Thoracic aorta (tissue), 2 donors: Measurements from ENCODE around the gene USP34. TPM values are rescaled to one million over a fixed set of nuclear protein-coding genes. Genes with fewer than 3 reads are reported as not detected.
"Not testable (repeated sequence)": the region's sequence is repeated elsewhere in the genome, so short reads cannot be mapped to it uniquely, and the experiment has no call there.

Source experiments
- ATAC-seq: fragments of 150-250 bp; one replicate; pipeline ENCODE4 v1.8.0; 2017; ENCODE audit warnings: low read depth; ENCODE audit not compliant: insufficient number of reproducible peaks, low FRiP score
- DNase-seq: peaks from one replicate; pipeline ENCODE4 v3.0.0-alpha.2; 2020; ENCODE audit warnings: low spot score
- H3K27ac ChIP-seq, 2 donors: fragments of 200-600 bp; sonication (generic); 1 replicate in 1 of 2; 2 replicates in 1 of 2; pipeline ENCODE4 v1.5.1; 2016; ENCODE audit warnings: mild to moderate bottlenecking in 2 of 2, moderate library complexity in 2 of 2
- H3K27me3 ChIP-seq: fragments of 200-600 bp; sonication (generic); replicated peaks from 2 replicates; pipeline ENCODE4 v1.6.0; 2016; ENCODE audit warnings: mild to moderate bottlenecking; ENCODE audit not compliant: insufficient read depth
- H3K36me3 ChIP-seq: fragments of 200-600 bp; sonication (generic); one replicate; pipeline ENCODE4 v1.5.1; 2016
- H3K4me1 ChIP-seq, 2 donors: fragments of 200-600 bp; sonication (generic); 1 replicate in 1 of 2; 2 replicates in 1 of 2; pipeline versions ENCODE4 v1.5.1 to v1.6.0; 2016; ENCODE audit warnings: low read depth in 2 of 2, mild to moderate bottlenecking in 1 of 2; ENCODE audit not compliant: control insufficient read depth in 1 of 2
- H3K4me3 ChIP-seq: fragments of 200-600 bp; sonication (generic); 2 replicates; pipeline ENCODE4 v1.5.1; 2016; ENCODE audit warnings: mild to moderate bottlenecking
- H3K9me3 ChIP-seq: fragments of 200-600 bp; sonication (generic); 2 replicates; pipeline ENCODE4 v1.5.1; 2016
- CTCF ChIP-seq: fragments of 200-600 bp; sonication (generic); IDR thresholded peaks from one replicate; pipeline ENCODE4 v1.5.1; 2019; ENCODE audit warnings: antibody characterized with exemption
- total RNA-seq, 2 donors: library from RNA; depleted of rRNA; stranded (reverse); fragments of >200 nt; gene quantifications; one replicate each; pipeline versions ENCODE4 v1.1.0 to v1.2.3, GENCODE V29; 2016

USP34 gene
- total RNA-seq, 2 donors from 2014 or later = 88.0 to 191 TPM

- Histone ChIP-seq H3K4me1 (no peaks in the 10 kb centered on the region), H3K9me3 (no peaks in the 10 kb centered on the region), H3K36me3 (peaks cover 23% of the 10 kb centered on the region), H3K4me3 (no peak within 1 kb of the TSS), H3K27me3 (no peaks in the 10 kb centered on the region), H3K27ac (no peak within 1 kb of the TSS)
- ATAC-seq (no peak), DNase-seq (no peak)
- TF ChIP-seq CTCF = no peak
Measured at GRCh38 chr2:61161888-61162287, 309.0 kb downstream of the USP34 start, which contains the start of gene C2orf74. Gene C2orf74, plus strand, starts transcription at chr2:61162188. Its CDS starts 327 bp downstream, at chr2:61162515.

GRCh38 chr2:61158356-61158955 is 312.4 kb downstream of the USP34 start:
- peaks cover 7% of the 10 kb centered on the region for H3K36me3 ChIP-seq
- DNase-seq = no peak
- H3K27ac ChIP-seq = no peak overlapping the region
- H3K4me3 ChIP-seq = no peak overlapping the region
- no peak for ATAC-seq
- no peaks in the 10 kb centered on the region for H3K4me1 ChIP-seq
- no peak for TF ChIP-seq CTCF
- no peaks in the 10 kb centered on the region for H3K9me3 ChIP-seq
- no peaks in the 10 kb centered on the region for H3K27me3 ChIP-seq

- DNase-seq = no peak
Measured at GRCh38 chr2:61157371-61158003, 313.4 kb downstream of the USP34 start.

GRCh38 chr2:61151436-61151835 is 319.5 kb downstream of the USP34 start:
- H3K4me3 ChIP-seq = no peak overlapping the region
- no peak for DNase-seq
- ATAC-seq = no peak
- H3K4me1 ChIP-seq = no peaks in the 10 kb centered on the region
- TF ChIP-seq CTCF = no peak
- no peak overlapping the region for H3K27ac ChIP-seq
- no peaks in the 10 kb centered on the region for H3K9me3 ChIP-seq
- H3K36me3 ChIP-seq = peaks cover 6% of the 10 kb centered on the region
- H3K27me3 ChIP-seq = no peaks in the 10 kb centered on the region

More at GRCh38 chr2:61157371-61158003, 313.4 kb downstream of the USP34 start:
- no peaks in the 10 kb centered on the region for H3K27me3 ChIP-seq
- H3K27ac ChIP-seq = no peak overlapping the region
- H3K4me3 ChIP-seq = no peak overlapping the region
- no peak for TF ChIP-seq CTCF
- ATAC-seq = no peak
- peaks cover 2% of the 10 kb centered on the region for H3K36me3 ChIP-seq
- H3K4me1 ChIP-seq = no peaks in the 10 kb centered on the region
- H3K9me3 ChIP-seq = no peaks in the 10 kb centered on the region

GRCh38 chr2:61149074-61149473 is 321.8 kb downstream of the USP34 start:
- Histone ChIP-seq H3K4me1 (peaks cover 7 to 8% of the 10 kb centered on the region in 2 donors), H3K27ac (no peak overlapping the region), H3K36me3 (peaks cover 6% of the 10 kb centered on the region), H3K4me3 (no peak overlapping the region), H3K27me3 (no peaks in the 10 kb centered on the region), H3K9me3 (no peaks in the 10 kb centered on the region)
- no peak for TF ChIP-seq CTCF
- ATAC-seq (no peak), DNase-seq (no peak)

- not testable (repeated sequence) for H3K36me3 ChIP-seq, H3K9me3 ChIP-seq, H3K4me3 ChIP-seq, H3K27ac ChIP-seq, H3K4me1 ChIP-seq, DNase-seq, H3K27me3 ChIP-seq, ATAC-seq
Measured at GRCh38 chr2:61148091-61148490, 322.8 kb downstream of the USP34 start.
